Hematopoietic multipotent progenitor cell (in vitro differentiated cells): ENCODE data around the gene TTBK1. TPM values are rescaled to one million over a fixed set of nuclear protein-coding genes. Genes with fewer than 3 reads are reported as not detected.

ENCODE experiments used
- DNase-seq, 3 donors: peaks; one replicate each; pipeline ENCODE4 v3.0.0-alpha.2; 2011 to 2015; ENCODE audit warnings: low read depth in 2 of 3, low spot score in 2 of 3
- total RNA-seq: library from RNA; depleted of rRNA; stranded (reverse); fragments of >200 nt; gene quantifications from one replicate; pipeline ENCODE4 v1.2.3, GENCODE V29; 2012

Gene TTBK1
- total RNA-seq: under 0.01 TPM

DNA sequence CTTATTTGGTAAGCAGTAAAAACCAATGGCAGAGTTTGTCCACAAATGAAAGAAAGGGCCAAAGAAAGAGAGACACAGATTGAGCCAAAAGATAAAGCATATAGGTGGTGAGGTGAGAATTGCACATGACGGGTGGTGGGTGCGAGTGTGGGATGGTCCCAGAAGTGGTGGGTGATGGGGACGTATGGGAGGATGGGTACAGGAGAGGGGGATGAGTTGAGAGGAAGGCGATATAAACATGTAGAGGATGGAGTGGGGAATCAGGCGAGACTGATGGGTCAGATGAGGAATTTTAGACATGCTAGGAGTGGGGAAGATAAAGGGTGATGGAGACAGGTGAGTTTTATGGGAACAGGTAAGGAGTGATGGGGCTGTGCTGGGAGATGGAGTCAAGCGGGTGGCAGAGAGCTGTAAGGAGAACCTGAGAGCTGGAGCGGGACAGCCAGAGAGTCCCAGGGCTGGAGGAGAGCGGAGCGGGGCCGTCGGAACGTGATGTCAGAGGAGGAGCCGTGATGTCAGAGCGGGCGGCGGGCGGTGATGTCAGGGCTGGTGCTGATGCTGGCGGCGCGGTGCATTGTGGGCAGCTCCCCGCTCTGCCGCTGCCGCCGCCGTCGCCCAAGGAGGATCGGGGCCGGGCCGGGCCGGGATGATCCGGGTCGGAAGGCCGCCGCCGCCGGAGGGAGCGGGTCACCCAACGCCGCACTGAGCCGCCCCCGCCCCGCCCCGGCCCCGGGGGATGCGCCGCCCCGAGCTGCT is at the start of gene TTBK1:
Gene TTBK1 (plus strand): TSS at position 574 of the 756 bp plus-strand sequence. CDS start 3,180 bp downstream, outside the sequence.
- DNase-seq: no peak

DNA sequence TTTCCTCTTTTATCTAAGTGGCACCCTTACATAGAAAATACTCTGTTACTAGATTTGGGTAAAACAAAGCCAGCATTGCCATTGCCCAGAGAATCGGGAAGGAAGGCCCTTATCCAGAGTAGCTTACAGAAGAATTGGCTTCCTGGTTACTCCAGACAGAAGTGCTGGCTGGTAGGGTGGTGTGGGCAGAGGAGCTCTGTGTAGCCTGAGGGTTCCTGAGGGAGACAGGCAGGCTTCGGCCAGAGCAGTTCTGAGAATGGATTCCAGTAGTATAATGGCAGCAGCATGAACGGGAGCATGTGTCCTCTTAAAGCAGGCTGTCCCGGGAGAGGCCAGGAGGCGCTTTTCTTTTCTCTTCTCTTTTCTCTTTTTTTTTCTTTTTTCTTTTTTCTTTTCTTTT is 49.4 kb upstream of the TTBK1 start:
- no peak for DNase-seq

DNA sequence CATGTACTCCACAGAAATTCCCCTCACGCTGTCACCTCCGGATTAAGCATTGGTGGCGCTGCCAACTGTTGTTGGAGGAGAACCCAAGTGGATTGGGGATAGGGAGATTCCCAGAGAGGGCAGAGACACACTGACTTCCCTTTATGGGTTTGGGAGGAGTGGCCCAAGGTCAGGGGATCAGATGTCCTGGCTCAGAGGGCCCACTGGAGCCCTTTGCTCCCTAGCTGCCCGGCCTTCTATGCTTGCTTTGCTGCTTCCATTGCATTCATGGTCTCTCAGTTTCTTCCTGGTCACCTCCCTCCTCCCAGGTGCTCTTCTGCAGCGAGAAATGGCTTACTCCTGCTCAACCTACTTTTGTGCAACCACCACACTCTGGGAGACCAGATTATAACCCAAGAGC is 46.9 kb upstream of the TTBK1 start:
- DNase-seq: no peak

DNA sequence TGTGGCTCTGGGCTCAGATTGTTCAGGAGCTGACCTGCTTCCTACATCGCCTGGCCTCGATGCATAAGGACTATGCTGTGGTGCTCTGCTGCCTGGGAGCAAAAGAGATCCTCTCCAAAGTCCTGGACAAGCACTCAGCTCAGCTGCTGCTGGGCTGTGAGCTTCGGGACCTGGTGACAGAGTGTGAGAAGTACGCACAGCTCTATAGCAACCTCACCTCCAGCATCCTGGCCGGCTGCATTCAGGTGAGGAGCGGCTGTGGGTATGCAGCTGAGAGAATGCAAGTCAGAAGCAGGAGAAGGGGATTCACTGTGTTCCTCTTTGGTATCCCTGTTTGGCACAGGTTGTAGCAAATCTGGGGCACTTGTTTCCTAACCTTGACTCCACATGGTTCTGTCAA is 43.4 kb upstream of the TTBK1 start:
- no peak for DNase-seq

DNA sequence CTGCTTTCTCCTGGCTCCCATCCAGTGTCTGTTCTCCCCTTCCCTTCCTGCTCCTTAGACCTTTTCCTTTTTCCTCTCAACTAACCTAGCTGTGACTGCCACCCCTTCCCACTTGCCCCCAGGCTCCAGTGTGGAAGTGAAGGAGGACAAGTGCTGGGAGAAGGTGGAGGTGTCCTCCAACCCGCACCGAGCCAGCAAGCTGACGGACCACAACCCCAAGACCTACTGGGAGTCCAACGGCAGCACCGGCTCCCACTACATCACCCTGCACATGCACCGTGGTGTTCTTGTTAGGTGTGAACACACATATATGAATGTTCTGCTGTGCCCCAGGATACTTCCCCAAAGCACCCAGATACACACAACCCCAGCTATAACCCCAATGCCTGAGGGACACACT is 42.7 kb upstream of the TTBK1 start:
- DNase-seq: no peak

DNA sequence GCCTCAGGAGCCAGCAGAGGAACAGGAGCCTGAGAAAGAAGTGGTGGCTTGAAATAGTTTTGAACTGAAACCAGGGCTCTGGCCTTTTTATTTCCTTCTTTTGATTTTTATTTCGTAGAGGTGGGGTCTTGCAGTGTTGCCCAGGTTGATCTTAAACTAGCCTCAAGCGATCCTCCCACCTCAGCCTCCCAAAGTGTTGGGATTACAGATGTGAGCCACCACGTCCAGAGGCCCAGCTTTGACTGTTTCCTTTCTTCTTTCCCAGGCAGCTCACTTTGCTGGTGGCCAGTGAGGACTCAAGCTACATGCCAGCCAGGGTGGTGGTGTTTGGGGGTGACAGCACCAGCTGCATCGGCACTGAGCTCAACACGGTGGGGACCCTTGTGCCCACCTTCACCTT is 40.8 kb upstream of the TTBK1 start:
- no peak for DNase-seq

DNA sequence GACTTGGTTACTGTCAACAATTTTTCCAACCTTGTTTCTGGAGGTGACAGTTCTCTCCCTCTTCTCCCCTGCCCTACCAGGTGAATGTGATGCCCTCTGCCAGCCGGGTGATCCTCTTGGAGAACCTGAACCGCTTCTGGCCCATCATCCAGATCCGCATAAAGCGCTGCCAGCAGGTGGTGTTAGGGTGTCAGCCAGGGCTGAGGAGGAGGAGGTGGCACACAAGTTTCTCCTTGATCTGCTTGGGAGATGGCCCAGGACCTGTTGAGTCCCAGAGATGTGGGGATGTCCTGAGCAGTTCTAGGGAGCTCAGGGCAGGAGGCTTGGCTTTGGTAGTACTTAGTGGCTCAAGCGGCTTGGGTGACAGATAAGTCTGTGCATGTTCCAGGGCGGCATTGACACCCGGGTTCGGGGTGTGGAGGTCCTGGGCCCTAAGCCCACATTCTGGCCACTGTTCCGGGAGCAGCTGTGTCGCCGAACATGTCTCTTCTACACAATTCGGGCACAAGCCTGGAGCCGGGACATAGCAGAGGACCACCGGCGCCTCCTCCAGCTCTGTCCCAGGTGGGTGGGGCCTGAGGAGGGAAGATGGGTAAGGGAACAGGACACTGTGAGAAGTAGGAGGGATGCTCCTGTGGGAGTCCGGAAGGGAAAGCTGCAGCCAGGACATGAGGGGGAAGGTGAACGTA is 40.1 kb upstream of the TTBK1 start:
- no peak for DNase-seq

DNA sequence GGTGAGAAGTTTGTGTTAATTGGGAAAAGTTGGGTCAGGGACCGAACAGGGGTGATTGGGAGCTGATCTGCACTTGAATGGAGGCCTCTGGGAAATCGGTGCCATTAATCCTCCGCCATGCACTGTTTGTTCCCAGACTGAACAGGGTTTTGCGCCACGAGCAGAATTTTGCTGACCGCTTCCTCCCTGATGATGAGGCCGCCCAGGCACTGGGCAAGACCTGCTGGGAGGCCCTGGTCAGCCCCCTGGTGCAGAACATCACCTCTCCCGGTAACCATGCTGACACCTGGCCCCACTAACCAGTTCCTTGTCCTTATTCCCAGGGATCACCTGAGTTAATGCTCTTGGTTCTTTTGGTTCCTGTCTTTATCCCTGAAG is 39.6 kb upstream of the TTBK1 start:
- DNase-seq: no peak

DNA sequence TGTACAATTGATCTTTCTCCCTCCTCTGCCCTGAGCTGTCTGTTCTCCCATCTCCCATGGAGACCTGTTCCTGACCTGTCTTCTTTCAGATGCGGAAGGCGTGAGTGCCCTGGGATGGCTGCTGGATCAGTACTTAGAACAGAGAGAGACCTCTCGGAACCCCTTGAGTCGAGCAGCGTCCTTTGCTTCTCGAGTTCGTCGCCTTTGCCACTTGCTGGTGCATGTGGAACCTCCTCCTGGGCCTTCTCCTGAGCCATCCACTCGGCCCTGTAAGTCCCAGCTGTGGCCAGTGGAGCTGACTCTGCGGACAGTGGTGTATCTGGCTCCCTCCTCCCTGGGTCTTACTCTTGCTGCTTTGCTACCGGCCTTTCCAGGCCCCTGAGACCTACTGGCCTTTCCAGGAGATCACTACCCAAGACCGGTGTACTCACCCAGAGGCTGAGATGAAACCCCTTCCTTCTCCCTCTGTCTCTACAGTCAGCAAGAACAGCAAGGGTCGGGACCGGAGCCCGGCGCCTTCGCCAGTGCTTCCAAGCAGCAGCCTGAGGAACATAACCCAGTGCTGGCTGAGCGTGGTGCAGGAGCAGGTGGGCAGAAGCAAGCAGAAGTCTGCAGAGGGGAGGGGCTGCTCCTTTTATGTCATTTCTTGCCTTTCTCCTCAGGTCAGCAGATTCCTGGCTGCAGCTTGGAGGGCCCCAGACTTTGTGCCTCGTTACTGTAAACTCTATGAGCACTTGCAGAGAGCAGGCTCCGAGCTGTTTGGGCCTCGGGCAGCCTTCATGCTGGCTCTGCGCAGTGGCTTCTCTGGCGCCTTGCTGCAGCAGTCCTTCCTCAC is 38.8 kb upstream of the TTBK1 start:
- DNase-seq: no peak

DNA sequence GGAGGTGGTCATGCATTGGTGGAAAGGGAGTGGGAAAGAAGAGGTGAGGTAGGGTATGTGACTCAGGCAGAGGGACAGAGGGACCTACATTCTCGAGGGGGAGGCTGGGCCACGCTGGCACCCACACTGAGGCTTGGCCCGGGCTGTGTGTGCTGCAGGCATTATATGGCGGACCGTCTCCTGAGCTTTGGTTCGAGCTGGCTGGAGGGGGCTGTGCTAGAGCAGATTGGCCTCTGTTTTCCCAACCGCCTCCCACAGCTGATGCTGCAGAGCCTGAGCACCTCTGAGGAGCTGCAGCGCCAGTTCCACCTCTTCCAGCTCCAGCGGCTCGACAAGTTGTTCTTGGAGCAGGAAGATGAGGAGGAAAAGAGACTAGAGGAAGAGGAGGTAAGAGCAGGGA is 37.4 kb upstream of the TTBK1 start:
- no peak for DNase-seq

DNA sequence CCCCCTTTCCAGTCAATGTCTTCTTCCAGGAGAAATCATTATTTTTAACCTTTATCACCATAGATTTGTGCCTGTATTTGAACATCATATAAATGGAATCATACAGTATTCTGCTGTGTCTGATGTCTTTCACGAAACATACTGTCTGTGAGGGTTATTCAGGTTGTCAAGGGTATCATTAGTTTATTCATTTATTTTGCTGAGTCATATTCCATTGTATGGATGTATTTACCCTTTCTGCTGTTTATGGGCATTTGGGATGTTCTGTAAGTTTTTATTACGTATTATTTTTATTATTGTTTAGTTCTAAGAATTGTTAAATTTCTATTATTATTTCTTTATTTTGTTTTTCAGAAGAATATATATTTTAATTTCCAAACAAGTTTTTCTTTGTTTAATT is 36.0 kb upstream of the TTBK1 start:
- DNase-seq: no peak

DNA sequence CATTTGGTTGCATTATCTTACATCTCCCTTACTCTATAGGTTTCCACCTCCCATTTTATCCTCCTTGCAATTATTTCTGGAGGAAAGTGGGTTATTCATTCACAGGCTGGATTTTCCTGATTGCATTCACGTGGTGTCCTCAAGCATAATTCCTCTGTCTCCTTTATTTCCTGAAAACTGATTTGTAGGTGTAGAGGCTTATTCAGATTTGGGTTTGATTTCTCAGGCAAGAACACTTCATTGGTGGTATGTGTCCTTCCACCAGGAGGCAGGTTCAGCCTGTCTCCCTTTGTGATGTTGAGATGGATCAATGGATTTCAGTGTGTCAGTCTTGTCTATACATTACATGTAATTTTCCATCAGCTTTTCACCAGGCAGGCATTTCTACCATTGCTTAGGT is 31.3 kb upstream of the TTBK1 start:
- DNase-seq: no peak

DNA sequence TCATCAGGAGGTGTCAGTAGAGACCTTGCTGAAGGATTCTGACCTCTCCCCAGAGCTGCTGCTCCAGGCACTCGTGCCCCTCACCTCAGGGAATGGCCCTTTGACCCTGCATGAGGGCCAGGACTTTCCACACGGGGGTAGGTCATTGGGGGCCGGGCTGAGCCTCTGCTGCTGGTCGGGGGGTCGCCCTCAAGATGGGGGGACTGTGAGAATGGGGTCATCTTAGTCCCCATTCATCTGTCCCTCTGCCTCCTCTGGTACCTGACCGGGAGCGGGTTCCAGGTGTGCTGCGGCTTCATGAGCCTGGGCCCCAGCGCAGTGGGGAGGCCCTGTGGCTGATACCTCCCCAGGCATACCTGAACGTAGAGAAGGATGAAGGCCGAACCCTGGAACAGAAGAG is 29.9 kb upstream of the TTBK1 start:
- no peak for DNase-seq

DNA sequence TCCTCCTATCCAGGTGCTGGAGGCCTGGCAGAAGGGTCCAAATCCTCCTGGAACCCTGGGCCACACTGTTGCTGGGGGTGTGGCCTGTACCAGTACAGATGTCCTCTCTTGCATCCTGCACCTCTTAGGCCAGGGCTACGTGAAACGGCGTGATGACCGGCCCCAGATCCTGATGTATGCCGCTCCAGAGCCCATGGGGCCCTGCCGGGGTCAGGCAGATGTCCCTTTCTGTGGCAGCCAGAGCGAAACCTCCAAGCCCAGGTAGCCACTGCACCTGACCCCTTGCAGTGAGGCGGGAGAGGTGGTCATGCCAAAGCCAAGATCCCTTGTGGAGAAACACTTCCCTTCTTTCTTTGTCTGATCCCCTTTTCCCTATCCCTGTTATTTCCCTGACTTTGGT is 28.2 kb upstream of the TTBK1 start:
- DNase-seq: no peak

DNA sequence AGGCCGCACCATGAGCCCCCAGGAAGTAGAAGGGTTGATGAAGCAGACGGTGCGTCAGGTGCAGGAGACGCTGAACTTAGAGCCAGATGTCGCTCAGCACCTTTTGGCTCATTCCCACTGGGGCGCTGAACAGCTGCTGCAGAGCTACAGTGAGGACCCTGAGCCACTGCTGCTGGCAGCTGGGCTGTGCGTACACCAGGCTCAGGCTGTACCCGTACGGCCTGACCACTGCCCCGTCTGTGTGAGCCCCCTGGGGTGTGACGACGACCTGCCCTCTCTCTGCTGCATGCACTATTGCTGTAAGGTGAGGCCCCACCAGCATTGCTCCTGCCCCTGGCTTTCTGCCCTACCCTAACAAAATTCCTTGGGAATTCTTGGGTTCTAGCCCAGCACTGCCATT is 27.1 kb upstream of the TTBK1 start:
- DNase-seq: no peak

DNA sequence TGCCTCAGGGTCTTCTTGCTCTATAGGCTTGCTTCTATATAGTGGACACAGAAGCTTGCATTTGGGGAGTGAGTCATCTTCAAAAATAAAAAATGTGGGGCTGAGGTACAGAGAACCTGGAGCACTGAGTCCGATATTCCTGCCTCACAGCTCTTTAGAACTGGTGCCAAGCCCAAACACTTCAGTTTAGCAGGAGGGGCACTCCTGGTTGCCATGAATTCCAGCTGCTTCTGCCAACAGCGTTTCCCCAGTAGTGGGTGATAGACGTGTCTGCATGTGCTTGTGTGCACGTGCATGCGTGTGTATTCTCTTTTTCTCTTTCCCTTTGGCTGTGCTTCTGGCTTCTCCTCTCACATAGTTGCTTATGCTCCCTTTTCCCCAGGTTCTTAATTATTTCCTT is 25.9 kb upstream of the TTBK1 start:
- DNase-seq: no peak

DNA sequence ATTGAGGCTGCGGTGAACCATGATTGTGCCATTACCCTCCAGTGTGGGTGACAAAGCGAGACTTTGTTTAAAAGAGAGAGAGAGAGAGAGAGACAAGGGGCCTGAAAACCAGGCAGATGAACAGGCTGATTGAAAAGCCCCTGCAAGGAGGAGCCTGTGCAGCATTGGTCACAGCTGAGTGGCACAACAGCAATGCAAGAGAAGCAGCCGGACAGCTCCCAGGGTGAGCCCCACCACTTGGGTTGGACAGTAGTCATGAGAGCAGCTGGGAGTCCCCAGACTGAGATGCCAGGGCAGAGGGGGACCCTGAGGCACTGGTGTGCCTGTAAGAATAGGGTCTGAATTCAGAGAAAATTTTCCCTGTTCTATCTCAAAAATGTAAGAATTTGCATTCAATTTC is 24.2 kb upstream of the TTBK1 start:
- DNase-seq: no peak

DNA sequence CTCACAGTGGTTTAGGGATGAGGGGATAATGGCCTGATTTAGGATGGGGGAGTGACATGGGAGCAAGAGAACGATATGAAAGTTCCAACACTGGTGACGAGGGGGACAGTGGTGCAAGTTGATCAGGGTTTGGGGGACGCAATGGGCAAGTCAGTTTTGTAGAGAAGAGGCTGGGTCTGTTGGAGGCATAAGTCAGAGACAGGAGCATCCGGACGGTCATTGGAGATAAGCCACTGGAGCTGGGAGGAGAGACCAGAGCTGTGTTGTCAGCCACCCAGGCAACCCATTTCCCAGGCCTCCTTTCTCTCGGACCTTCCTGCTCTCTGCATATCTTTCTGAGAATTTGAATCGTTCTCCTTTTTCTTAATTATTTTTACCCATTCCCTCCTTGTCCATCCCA is 23.5 kb upstream of the TTBK1 start:
- no peak for DNase-seq

DNA sequence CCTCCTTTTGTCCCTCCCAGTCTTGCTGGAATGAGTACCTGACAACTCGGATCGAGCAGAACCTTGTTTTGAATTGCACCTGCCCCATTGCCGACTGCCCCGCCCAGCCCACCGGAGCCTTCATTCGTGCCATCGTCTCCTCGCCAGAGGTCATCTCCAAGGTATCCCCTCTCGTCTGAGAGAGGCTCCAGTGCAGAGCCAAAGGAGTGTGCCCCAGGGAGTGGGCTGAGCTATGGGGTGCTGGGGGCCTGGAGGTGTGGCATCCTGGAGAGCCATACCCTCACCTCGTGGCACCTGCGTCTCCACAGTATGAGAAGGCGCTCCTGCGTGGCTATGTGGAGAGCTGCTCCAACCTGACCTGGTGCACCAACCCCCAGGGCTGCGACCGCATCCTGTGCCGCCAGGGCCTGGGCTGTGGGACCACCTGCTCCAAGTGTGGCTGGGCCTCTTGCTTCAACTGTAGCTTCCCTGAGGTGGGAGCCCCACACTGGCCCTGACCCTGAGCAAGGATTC is 22.8 kb upstream of the TTBK1 start:
- no peak for DNase-seq

DNA sequence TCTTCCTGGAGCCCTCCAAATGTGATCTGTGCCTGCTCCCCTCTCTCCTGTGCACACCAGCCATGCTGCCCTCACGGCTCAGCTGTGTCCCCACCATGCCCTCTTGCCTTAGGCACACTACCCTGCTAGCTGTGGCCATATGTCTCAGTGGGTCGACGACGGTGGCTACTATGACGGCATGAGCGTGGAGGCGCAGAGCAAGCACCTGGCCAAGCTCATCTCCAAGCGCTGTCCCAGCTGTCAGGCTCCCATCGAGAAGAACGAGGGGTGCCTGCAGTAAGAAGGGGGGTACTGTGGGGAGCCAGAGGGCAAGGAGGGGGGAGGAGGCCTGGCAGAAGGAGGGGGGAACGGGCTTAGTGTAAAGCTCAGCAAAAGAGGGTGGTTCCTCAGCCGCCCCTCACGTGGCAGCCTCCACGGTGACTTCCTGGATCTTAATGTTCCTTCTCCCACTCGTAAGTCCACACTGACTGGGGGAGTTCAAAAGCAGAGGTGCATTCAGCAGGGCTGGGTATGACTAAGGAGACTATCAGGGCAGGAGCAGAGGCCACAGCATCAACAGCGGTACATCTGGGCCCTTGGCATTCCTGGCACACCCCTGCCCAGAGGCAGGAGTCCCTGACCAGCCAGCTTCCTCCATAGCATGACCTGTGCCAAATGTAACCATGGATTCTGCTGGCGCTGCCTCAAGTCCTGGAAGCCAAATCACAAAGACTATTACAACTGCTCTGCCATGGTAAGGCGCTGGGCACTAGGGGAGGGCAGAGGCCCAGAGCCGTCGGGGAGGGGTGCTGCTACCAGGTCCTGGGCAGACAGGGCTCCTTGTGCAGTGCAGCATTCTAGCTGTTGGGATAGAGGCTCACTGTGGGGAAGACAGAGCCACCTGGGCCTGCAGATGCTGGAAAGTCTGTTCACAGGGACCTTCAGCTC is 22.0 kb upstream of the TTBK1 start:
- DNase-seq: no peak
